ENCODE data around the gene ZSCAN10.

Gene ZSCAN10

DNA sequence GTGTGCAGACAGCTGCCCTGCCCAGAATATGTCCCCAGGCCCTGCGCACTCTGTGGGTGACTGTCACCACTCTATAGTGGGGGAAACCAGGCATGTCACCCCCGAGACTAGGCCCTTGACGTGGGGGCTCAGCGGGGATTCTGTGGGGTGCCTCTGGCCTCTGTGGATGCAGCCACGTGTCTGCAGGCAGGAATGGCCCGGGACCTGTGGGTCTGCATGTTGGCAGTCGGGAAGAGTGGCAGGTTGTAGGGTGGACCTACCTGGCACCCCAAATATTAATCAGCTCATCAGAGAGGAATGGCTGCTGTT lies 32.7 kb downstream of the ZSCAN10 start:
- no peak overlapping the region for H3K4me3 ChIP-seq (ENCODE audit: low read depth, low read length)
- no peaks in the 10 kb centered on the region for H3K27me3 ChIP-seq (ENCODE audit: control insufficient read depth, insufficient read depth, low read length)
- H3K9me3 ChIP-seq (ENCODE audit: control insufficient read depth, insufficient read depth, low read length) = no peaks in the 10 kb centered on the region
- H3K27ac ChIP-seq (ENCODE audit: low read depth, low read length) = no peak overlapping the region
- H3K36me3 ChIP-seq (ENCODE audit: control insufficient read depth, insufficient read depth, low read length) = no peaks in the 10 kb centered on the region
- peaks cover 9% of the 10 kb centered on the region; the same call in 1 of the 2 replicates for H3K4me1 ChIP-seq (ENCODE audit: control insufficient read depth, insufficient read depth, low read length)
- no peak overlapping the region for H3K9ac ChIP-seq (ENCODE audit: low read depth, low read length)

- peaks cover 9% of the 10 kb centered on the region; the same call in 1 of the 2 replicates for H3K4me1 ChIP-seq (ENCODE audit: control insufficient read depth, insufficient read depth, low read length)
- no peak overlapping the region for H3K9ac ChIP-seq (ENCODE audit: low read depth, low read length)
- H3K27ac ChIP-seq (ENCODE audit: low read depth, low read length) = no peak overlapping the region
- H3K9me3 ChIP-seq (ENCODE audit: control insufficient read depth, insufficient read depth, low read length) = no peaks in the 10 kb centered on the region
- H3K36me3 ChIP-seq (ENCODE audit: control insufficient read depth, insufficient read depth, low read length) = no peaks in the 10 kb centered on the region
- H3K4me3 ChIP-seq (ENCODE audit: low read depth, low read length) = no peak overlapping the region
- no peaks in the 10 kb centered on the region for H3K27me3 ChIP-seq (ENCODE audit: control insufficient read depth, insufficient read depth, low read length)
Observed at GRCh38 chr16:3065742-3066439, 33.2 kb downstream of the ZSCAN10 start.

GRCh38 chr16:3065069-3065741 lies 33.9 kb downstream of the ZSCAN10 start, which contains the start of gene IL32:
IL32 (plus strand) TSS chr16:3065640; CDS start chr16:3065812, 172 bp downstream.
- Histone ChIP-seq H3K27me3 (ENCODE audit: control insufficient read depth, insufficient read depth, low read length) (no peaks in the 10 kb centered on the region; the same call in 1 of the 2 replicates), H3K4me1 (ENCODE audit: control insufficient read depth, insufficient read depth, low read length) (peaks cover 9% of the 10 kb centered on the region; the same call in 1 of the 2 replicates), H3K9ac (ENCODE audit: low read depth, low read length) (no peak within 1 kb of the TSS), H3K4me3 (ENCODE audit: low read depth, low read length) (no peak within 1 kb of the TSS), H3K9me3 (ENCODE audit: control insufficient read depth, insufficient read depth, low read length) (no peaks in the 10 kb centered on the region), H3K27ac (ENCODE audit: low read depth, low read length) (peak within 1 kb of the TSS; percentile 22), H3K36me3 (ENCODE audit: control insufficient read depth, insufficient read depth, low read length) (no peaks in the 10 kb centered on the region)

GRCh38 chr16:3063625-3064386 lies 35.3 kb downstream of the ZSCAN10 start:
- Histone ChIP-seq H3K27ac (ENCODE audit: low read depth, low read length) (peak overlapping the region; percentile 37), H3K4me3 (ENCODE audit: low read depth, low read length) (no peak overlapping the region), H3K27me3 (ENCODE audit: control insufficient read depth, insufficient read depth, low read length) (no peaks in the 10 kb centered on the region; the same call in 1 of the 2 replicates), H3K9me3 (ENCODE audit: control insufficient read depth, insufficient read depth, low read length) (no peaks in the 10 kb centered on the region), H3K36me3 (ENCODE audit: control insufficient read depth, insufficient read depth, low read length) (no peaks in the 10 kb centered on the region), H3K4me1 (ENCODE audit: control insufficient read depth, insufficient read depth, low read length) (peaks cover 16% of the 10 kb centered on the region; the same call in 1 of the 2 replicates), H3K9ac (ENCODE audit: low read depth, low read length) (no peak overlapping the region; the same call in 1 of the 2 replicates)

- Histone ChIP-seq H3K27ac (ENCODE audit: low read depth, low read length) (no peak overlapping the region), H3K27me3 (ENCODE audit: control insufficient read depth, insufficient read depth, low read length) (no peaks in the 10 kb centered on the region; the same call in 1 of the 2 replicates), H3K9me3 (ENCODE audit: control insufficient read depth, insufficient read depth, low read length) (no peaks in the 10 kb centered on the region), H3K4me3 (ENCODE audit: low read depth, low read length) (no peak overlapping the region), H3K9ac (ENCODE audit: low read depth, low read length) (no peak overlapping the region), H3K4me1 (ENCODE audit: control insufficient read depth, insufficient read depth, low read length) (peaks cover 16% of the 10 kb centered on the region; the same call in 1 of the 2 replicates), H3K36me3 (ENCODE audit: control insufficient read depth, insufficient read depth, low read length) (no peaks in the 10 kb centered on the region)
Observed at GRCh38 chr16:3062553-3062952, 36.5 kb downstream of the ZSCAN10 start.

DNA sequence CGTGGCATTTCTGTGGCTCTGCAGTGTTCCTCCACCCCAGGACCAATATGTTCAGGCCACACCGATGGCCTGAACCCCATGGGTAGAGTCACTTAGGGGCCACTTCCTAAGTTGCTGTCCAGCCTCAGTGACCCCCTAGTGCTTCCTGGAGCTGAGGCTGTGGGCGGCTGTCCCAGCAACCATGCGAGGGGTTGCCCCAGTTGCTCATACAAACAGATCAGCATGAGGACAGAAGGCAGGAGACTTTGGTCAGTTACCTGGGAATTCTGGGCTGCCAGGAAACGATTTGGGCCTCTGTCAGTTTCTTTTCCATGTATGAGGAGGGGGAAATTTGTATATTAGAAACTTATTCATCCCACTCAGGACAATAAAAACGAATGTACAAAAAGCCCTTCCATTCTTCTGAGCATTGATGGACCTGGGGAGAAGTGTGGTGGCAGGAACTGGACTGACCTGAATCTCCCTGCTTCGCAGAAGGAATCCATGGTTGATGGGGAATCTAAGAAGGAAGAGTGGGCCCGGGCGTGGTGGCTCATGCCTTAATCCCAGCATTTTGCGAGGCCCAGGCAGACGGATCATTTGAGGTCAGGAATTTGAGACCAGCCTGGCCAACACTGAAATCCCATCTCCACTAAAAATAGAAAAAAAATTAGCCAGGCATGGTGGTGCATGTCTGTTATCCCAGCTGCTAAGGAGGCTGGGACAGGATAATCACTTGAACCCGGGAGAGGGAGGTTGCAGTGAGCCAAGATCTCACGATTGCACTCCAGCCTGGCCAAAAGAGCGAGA lies 38.6 kb downstream of the ZSCAN10 start:
- H3K9ac ChIP-seq (ENCODE audit: low read depth, low read length) = no peak overlapping the region
- H3K4me1 ChIP-seq (ENCODE audit: control insufficient read depth, insufficient read depth, low read length) = peaks cover 14% of the 10 kb centered on the region; the same call in 1 of the 2 replicates
- no peaks in the 10 kb centered on the region for H3K9me3 ChIP-seq (ENCODE audit: control insufficient read depth, insufficient read depth, low read length)
- no peaks in the 10 kb centered on the region for H3K36me3 ChIP-seq (ENCODE audit: control insufficient read depth, insufficient read depth, low read length)
- H3K27ac ChIP-seq (ENCODE audit: low read depth, low read length) = no peak overlapping the region
- no peaks in the 10 kb centered on the region; the same call in 1 of the 2 replicates for H3K27me3 ChIP-seq (ENCODE audit: control insufficient read depth, insufficient read depth, low read length)
- no peak overlapping the region for H3K4me3 ChIP-seq (ENCODE audit: low read depth, low read length)

DNA sequence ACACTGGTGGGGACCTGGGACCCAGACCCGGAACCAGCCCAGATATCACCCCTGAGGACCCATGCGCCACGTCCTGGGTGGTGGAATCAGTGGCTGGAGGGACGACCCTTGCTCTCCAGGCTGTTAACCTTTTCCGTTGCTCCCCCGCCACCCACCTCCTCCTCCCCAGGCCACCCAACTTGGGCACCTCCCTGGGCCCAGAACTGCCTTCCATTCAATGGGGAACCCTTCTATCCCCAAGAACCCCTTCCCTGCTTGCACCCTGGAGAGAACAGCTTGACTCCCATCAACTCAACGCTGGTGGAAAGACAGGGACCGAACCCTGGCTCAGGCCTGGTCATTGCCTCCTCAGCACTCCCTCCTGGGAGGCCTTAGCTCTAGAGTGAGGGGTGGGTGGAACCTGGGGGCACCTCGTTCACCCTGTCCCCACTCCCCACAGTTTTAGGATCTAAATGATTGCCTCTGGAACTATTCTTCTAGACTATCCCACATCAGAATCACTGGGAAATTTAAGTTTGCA lies 39.3 kb downstream of the ZSCAN10 start:
- Histone ChIP-seq H3K9ac (ENCODE audit: low read depth, low read length) (peak overlapping the region; percentile 34; the same call in 1 of the 2 replicates), H3K27ac (ENCODE audit: low read depth, low read length) (peak overlapping the region; percentile 55), H3K4me3 (ENCODE audit: low read depth, low read length) (peak overlapping the region; percentile 90), H3K36me3 (ENCODE audit: control insufficient read depth, insufficient read depth, low read length) (peaks cover under 1% of the 10 kb centered on the region; the same call in 1 of the 2 replicates), H3K27me3 (ENCODE audit: control insufficient read depth, insufficient read depth, low read length) (no peaks in the 10 kb centered on the region; the same call in 1 of the 2 replicates), H3K9me3 (ENCODE audit: control insufficient read depth, insufficient read depth, low read length) (no peaks in the 10 kb centered on the region), H3K4me1 (ENCODE audit: control insufficient read depth, insufficient read depth, low read length) (peaks cover 7% of the 10 kb centered on the region; the same call in 1 of the 2 replicates)

GRCh38 chr16:3059041-3059722 lies 39.9 kb downstream of the ZSCAN10 start:
- Histone ChIP-seq H3K4me3 (ENCODE audit: low read depth, low read length) (peak overlapping the region; percentile 90), H3K27me3 (ENCODE audit: control insufficient read depth, insufficient read depth, low read length) (no peaks in the 10 kb centered on the region; the same call in 1 of the 2 replicates), H3K27ac (ENCODE audit: low read depth, low read length) (peak overlapping the region; percentile 55), H3K4me1 (ENCODE audit: control insufficient read depth, insufficient read depth, low read length) (peaks cover 7% of the 10 kb centered on the region; the same call in 1 of the 2 replicates), H3K36me3 (ENCODE audit: control insufficient read depth, insufficient read depth, low read length) (peaks cover 3% of the 10 kb centered on the region; the same call in 1 of the 2 replicates), H3K9me3 (ENCODE audit: control insufficient read depth, insufficient read depth, low read length) (no peaks in the 10 kb centered on the region), H3K9ac (ENCODE audit: low read depth, low read length) (peak overlapping the region; percentile 64; the same call in 1 of the 2 replicates)

- Histone ChIP-seq H3K9me3 (ENCODE audit: control insufficient read depth, insufficient read depth, low read length) (no peaks in the 10 kb centered on the region), H3K4me3 (ENCODE audit: low read depth, low read length) (peak overlapping the region; percentile 90), H3K27me3 (ENCODE audit: control insufficient read depth, insufficient read depth, low read length) (no peaks in the 10 kb centered on the region; the same call in 1 of the 2 replicates), H3K9ac (ENCODE audit: low read depth, low read length) (peak overlapping the region; percentile 64; the same call in 1 of the 2 replicates), H3K27ac (ENCODE audit: low read depth, low read length) (no peak overlapping the region), H3K4me1 (ENCODE audit: control insufficient read depth, insufficient read depth, low read length) (peaks cover 7% of the 10 kb centered on the region; the same call in 1 of the 2 replicates), H3K36me3 (ENCODE audit: control insufficient read depth, insufficient read depth, low read length) (peaks cover 3% of the 10 kb centered on the region; the same call in 1 of the 2 replicates)
Observed at GRCh38 chr16:3058139-3059030, 40.7 kb downstream of the ZSCAN10 start.

All from HUES48 (cell line).